ENCODE data around the gene SLC18B1. TPM values are rescaled to one million over a fixed set of nuclear protein-coding genes. Genes with fewer than 3 reads are reported as not detected.

Gene SLC18B1
- total and polyA plus RNA-seq, 7 donors: 0.69 to 2.2 (median 1.3) TPM

DNA sequence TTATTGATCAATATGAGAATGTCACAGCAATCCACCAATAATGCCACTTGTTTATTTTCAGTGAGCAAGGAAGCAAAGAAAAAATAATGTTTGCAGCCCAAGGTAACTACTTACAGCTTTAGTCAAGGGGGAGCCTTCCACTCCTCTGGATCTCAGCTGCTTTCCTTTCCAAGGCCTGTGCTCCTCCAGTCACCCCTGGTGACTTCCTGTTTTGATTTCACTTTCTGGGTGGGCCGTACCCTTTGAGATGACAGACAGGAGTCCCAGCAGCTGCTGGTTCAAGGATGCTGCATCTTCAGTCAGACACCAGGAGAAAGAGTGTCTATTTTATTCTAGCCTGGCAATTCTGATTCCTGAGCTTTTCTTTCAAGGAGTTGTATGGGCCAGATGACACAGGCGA is 35.2 kb downstream of the SLC18B1 start:
- DNase-seq (no peak), ATAC-seq (no peak)
- intact Hi-C loops (cut with DNase I): loop anchor here in 1 of 2 donors (10.0 kb wide), 1 partner anchor 88 kb away; no protein-coding TSS in a partner anchor
- no peak overlapping the region for H3K27ac ChIP-seq
- TF ChIP-seq, protein P1, sequence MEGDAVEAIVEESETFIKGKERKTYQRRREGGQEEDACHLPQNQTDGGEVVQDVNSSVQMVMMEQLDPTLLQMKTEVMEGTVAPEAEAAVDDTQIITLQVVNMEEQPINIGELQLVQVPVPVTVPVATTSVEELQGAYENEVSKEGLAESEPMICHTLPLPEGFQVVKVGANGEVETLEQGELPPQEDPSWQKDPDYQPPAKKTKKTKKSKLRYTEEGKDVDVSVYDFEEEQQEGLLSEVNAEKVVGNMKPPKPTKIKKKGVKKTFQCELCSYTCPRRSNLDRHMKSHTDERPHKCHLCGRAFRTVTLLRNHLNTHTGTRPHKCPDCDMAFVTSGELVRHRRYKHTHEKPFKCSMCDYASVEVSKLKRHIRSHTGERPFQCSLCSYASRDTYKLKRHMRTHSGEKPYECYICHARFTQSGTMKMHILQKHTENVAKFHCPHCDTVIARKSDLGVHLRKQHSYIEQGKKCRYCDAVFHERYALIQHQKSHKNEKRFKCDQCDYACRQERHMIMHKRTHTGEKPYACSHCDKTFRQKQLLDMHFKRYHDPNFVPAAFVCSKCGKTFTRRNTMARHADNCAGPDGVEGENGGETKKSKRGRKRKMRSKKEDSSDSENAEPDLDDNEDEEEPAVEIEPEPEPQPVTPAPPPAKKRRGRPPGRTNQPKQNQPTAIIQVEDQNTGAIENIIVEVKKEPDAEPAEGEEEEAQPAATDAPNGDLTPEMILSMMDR (IDR thresholded peaks at IDR 0.05): no peak
- H3K4me1 ChIP-seq: no peaks in the 10 kb centered on the region
- H3K27me3 ChIP-seq (ENCODE audit: insufficient read depth in 3 of 3, low read length in 2 of 3): no peaks in the 10 kb centered on the region
- no peak overlapping the region for H3K4me3 ChIP-seq
- no peaks in the 10 kb centered on the region for H3K36me3 ChIP-seq (ENCODE audit: insufficient read depth in 1 of 2, low read depth in 1 of 2)
- H3K9me3 ChIP-seq: no peaks in the 10 kb centered on the region
- 47 to 74% (median 72%) methylated on average over 2 of the region's 2 CpGs for WGBS, 3 donors

DNA sequence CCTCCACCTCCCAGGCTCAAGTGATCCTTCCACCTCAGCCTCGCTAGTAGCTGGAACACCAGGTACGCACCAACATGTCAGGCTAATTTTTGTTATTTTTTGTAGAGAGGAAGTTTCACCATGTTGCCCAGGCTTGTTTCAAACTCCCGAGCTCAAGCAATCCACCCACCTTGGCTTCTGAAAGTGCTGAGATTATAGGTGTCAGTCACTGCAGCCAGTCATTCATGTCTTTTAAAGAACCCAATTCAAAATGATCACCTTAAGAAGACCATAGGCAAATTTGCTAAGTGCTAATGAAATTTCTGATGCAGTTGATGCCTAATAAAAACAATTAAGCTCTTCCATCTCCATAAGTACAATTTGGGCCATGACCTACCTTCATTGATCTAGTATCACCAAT is 38.2 kb downstream of the SLC18B1 start:
- intact Hi-C loops (cut with DNase I): loop anchor here in 1 of 2 donors (10.0 kb wide), 1 partner anchor 85 kb away; no protein-coding TSS in a partner anchor
- TF ChIP-seq, protein P1 (IDR thresholded peaks at IDR 0.05): no peak
- H3K4me3 ChIP-seq: no peak overlapping the region
- H3K27me3 ChIP-seq (ENCODE audit: insufficient read depth in 3 of 3, low read length in 2 of 3): no peaks in the 10 kb centered on the region
- no peaks in the 10 kb centered on the region for H3K9me3 ChIP-seq
- no peaks in the 10 kb centered on the region for H3K36me3 ChIP-seq (ENCODE audit: insufficient read depth in 1 of 2, low read depth in 1 of 2)
- no peak for ATAC-seq
- no peak for DNase-seq
- no peak overlapping the region for H3K27ac ChIP-seq
- no peaks in the 10 kb centered on the region for H3K4me1 ChIP-seq
- WGBS, 3 donors: 91 to 96% (median 93%) methylated on average over 3 of the region's 3 CpGs

DNA sequence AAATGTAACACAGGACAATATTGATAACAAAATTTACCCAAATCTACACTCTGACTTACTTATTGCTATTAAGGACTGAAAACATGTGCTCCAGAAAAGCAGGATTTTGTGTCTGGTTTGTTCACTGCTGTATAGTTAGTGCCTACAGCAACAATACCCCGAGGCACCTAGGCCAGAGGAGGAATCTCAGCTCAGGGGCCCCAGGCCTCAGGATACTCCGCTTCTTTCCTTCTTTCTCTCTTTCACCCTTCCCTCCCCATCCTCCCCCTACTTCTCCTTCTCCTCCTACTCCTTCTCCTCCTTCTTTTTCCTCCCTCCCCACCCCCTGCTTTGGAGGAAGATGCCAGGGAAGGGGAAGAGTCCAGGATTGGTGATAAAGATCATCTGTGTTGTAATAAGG is 39.7 kb downstream of the SLC18B1 start:
- no peak for DNase-seq
- Histone ChIP-seq H3K4me1 (no peaks in the 10 kb centered on the region), H3K27me3 (ENCODE audit: insufficient read depth in 3 of 3, low read length in 2 of 3) (no peaks in the 10 kb centered on the region), H3K27ac (no peak overlapping the region), H3K4me3 (no peak overlapping the region), H3K36me3 (ENCODE audit: insufficient read depth in 1 of 2, low read depth in 1 of 2) (no peaks in the 10 kb centered on the region), H3K9me3 (no peaks in the 10 kb centered on the region)
- intact Hi-C loops (cut with DNase I): no loop called here
- no peak for ATAC-seq
- TF ChIP-seq, protein P1 (IDR thresholded peaks at IDR 0.05): no peak
- 88 to 91% (median 89%) methylated on average over 2 of the region's 2 CpGs for WGBS, 3 donors

DNA sequence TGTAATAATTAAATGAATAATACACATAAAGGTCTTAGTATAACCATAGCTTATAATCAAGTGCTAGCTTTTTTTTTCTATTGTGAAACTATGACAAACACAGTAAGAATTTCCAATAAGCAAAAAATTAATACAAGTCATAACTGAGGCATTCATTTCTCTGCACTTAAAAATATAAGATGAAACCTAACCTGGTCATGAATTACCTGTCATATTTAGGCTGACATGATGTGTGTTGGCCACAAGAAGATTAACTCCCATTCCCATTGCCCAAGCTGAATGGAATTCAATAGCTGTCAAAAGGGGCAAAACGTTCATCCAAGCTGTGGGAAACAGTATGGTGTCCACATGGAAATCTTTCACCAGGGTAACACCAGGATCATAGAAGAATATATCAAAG is 46.2 kb downstream of the SLC18B1 start:
- Histone ChIP-seq H3K4me1 (no peaks in the 10 kb centered on the region), H3K36me3 (ENCODE audit: insufficient read depth in 1 of 2, low read depth in 1 of 2) (no peaks in the 10 kb centered on the region), H3K9me3 (no peaks in the 10 kb centered on the region), H3K27me3 (ENCODE audit: insufficient read depth in 3 of 3, low read length in 2 of 3) (no peaks in the 10 kb centered on the region), H3K4me3 (no peak overlapping the region), H3K27ac (no peak overlapping the region)
- DNase-seq (no peak), ATAC-seq (no peak)
- 41 to 67% (median 43%) methylated on average over 1 of the region's 1 CpG for WGBS, 3 donors
- TF ChIP-seq, protein P1 (IDR thresholded peaks at IDR 0.05): no peak
- intact Hi-C loops (cut with DNase I): no loop called here

DNA sequence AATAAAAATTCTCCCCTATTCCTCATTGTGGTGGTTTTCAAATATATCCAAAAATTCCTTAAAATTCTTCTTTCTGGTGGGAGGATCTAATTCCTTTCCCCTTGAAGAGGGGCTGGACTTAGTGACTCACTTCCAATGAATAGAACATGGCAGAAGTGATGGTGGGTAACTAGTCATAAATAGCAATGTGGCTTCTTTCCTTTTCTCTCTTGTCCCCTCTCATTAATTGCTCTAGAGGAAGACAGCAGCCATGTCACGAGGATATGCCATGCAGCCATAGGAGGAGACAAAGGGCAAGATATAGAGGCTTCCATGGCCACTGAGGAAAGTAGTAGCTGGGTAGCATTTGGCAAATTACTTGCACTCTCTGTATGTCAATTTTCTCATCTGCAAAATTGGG is 46.6 kb downstream of the SLC18B1 start:
- no peak overlapping the region for H3K27ac ChIP-seq
- DNase-seq: no peak
- H3K4me1 ChIP-seq: no peaks in the 10 kb centered on the region
- TF ChIP-seq, protein P1 (IDR thresholded peaks at IDR 0.05): no peak
- intact Hi-C loops (cut with DNase I): no loop called here
- H3K27me3 ChIP-seq (ENCODE audit: insufficient read depth in 3 of 3, low read length in 2 of 3): no peaks in the 10 kb centered on the region
- no peaks in the 10 kb centered on the region for H3K9me3 ChIP-seq
- no peak overlapping the region for H3K4me3 ChIP-seq
- ATAC-seq: no peak
- WGBS, 3 donors: 53 to 86% (median 69%) methylated on average over 1 of the region's 1 CpG
- no peaks in the 10 kb centered on the region for H3K36me3 ChIP-seq (ENCODE audit: insufficient read depth in 1 of 2, low read depth in 1 of 2)
